Tibial artery (tissue), 4 donors: ENCODE data around the gene DIPK1B.
"Not testable (repeated sequence)": the region's sequence is repeated elsewhere in the genome, so short reads cannot be mapped to it uniquely, and the experiment has no call there.

Source experiments
- DNase-seq, 2 donors: peaks; one replicate each; pipeline ENCODE4 v3.0.0-alpha.2; 2019
- H3K27ac ChIP-seq, 2 donors: fragments of 200-600 bp; sonication (generic) in 1 of 2; 1 replicate in 1 of 2; 2 replicates in 1 of 2; pipeline ENCODE4 v1.5.1; 2018 to 2019; ENCODE audit warnings: mild to moderate bottlenecking in 1 of 2
- H3K27me3 ChIP-seq, 2 donors: fragments of 200-600 bp; sonication (generic) in 1 of 2; one replicate each; pipeline versions ENCODE4 v1.5.1 to v1.6.0; 2016 to 2019
- H3K36me3 ChIP-seq, 3 donors: fragments of 200-600 bp; sonication (generic) in 2 of 3; one replicate each; pipeline ENCODE4 v1.5.1; 2016 to 2019; ENCODE audit warnings: mild to moderate bottlenecking in 2 of 3
- H3K4me1 ChIP-seq, 4 donors: fragments of 200-600 bp; sonication (generic) in 2 of 4; 1 replicate in 3 of 4; 2 replicates in 1 of 4; pipeline ENCODE4 v1.5.1; 2016 to 2019
- H3K4me3 ChIP-seq, 2 donors: fragments of 200-600 bp; sonication (generic) in 1 of 2; 1 replicate in 1 of 2; 2 replicates in 1 of 2; pipeline ENCODE4 v1.5.1; 2018 to 2019; ENCODE audit warnings: mild to moderate bottlenecking in 2 of 2
- H3K9me3 ChIP-seq, 3 donors: fragments of 200-600 bp; sonication (generic) in 1 of 3; one replicate each; pipeline ENCODE4 v1.5.1; 2016 to 2019
- intact Hi-C: fragments of 100-400 bp; cut with DNase I; formaldehyde crosslinking; loops from one replicate; pipeline ENCODE4 v1.15.0; 2023; ENCODE audit warnings: low total_unique reads
- TF ChIP-seq, protein P1 (sequence below), 2 experiments: fragments of 200-600 bp in 1 of 2; fragments of 450-650 bp in 1 of 2; IDR thresholded peaks; one replicate each; pipeline ENCODE4 v1.5.1; 2017 to 2019; ENCODE audit warnings: antibody characterized with exemption in 2 of 2, mild to moderate bottlenecking in 1 of 2, moderate library complexity in 1 of 2

DIPK1B gene

GRCh38 chr9:136700959-136701667 is 11.3 kb upstream of the DIPK1B start:
- no peak overlapping the region for H3K27ac ChIP-seq
- no peaks in the 10 kb centered on the region for H3K9me3 ChIP-seq
- intact Hi-C loops: no loop called here

GRCh38 chr9:136701668-136702053 is 10.7 kb upstream of the DIPK1B start:
- Histone ChIP-seq H3K4me1 (no peaks in the 10 kb centered on the region), H3K27ac (no peak overlapping the region)
- DNase-seq: no peak

More at GRCh38 chr9:136700959-136701667, 11.3 kb upstream of the DIPK1B start:
- no peaks in the 10 kb centered on the region for H3K36me3 ChIP-seq
- no peak for DNase-seq
- TF ChIP-seq, protein P1, sequence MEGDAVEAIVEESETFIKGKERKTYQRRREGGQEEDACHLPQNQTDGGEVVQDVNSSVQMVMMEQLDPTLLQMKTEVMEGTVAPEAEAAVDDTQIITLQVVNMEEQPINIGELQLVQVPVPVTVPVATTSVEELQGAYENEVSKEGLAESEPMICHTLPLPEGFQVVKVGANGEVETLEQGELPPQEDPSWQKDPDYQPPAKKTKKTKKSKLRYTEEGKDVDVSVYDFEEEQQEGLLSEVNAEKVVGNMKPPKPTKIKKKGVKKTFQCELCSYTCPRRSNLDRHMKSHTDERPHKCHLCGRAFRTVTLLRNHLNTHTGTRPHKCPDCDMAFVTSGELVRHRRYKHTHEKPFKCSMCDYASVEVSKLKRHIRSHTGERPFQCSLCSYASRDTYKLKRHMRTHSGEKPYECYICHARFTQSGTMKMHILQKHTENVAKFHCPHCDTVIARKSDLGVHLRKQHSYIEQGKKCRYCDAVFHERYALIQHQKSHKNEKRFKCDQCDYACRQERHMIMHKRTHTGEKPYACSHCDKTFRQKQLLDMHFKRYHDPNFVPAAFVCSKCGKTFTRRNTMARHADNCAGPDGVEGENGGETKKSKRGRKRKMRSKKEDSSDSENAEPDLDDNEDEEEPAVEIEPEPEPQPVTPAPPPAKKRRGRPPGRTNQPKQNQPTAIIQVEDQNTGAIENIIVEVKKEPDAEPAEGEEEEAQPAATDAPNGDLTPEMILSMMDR (IDR thresholded peaks at IDR 0.05): no peak
- H3K4me1 ChIP-seq: peaks cover 0 to 4% (median 0%) of the 10 kb centered on the region in 4 donors
- no peak overlapping the region for H3K4me3 ChIP-seq
- peaks cover 0 to 44% of the 10 kb centered on the region in 2 donors for H3K27me3 ChIP-seq

GRCh38 chr9:136703276-136703860 is 9.0 kb upstream of the DIPK1B start:
- no peak for DNase-seq
- Histone ChIP-seq H3K4me1 (no peaks in the 10 kb centered on the region), H3K36me3 (no peaks in the 10 kb centered on the region)

More at GRCh38 chr9:136701668-136702053, 10.7 kb upstream of the DIPK1B start:
- peaks cover 0 to 39% of the 10 kb centered on the region in 2 donors for H3K27me3 ChIP-seq
- H3K9me3 ChIP-seq: no peaks in the 10 kb centered on the region
- TF ChIP-seq, protein P1 (IDR thresholded peaks at IDR 0.05): no peak
- no peak overlapping the region for H3K4me3 ChIP-seq
- H3K36me3 ChIP-seq: no peaks in the 10 kb centered on the region
- intact Hi-C loops: no loop called here

DNA sequence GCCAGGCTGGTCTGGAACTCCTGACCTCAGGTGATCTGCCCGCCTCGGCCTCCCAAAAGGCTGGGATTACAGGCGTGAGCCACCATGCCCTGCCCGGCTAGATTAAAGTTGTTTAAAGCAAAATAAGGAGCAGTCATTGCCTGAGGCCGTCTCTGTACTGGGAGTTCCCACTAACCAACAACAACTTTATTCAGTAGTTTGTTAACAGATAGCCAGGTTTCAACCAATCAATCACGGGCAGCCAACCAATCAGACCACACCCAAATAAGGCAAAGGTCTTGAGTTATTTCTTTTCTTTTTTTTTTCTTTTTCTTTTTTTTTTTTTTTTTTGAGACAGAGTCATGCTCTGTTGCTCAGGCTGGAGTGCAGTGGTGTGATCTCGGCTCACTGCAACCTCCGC is 7.6 kb upstream of the DIPK1B start:
- H3K4me3 ChIP-seq, H3K27ac ChIP-seq, DNase-seq, H3K9me3 ChIP-seq, H3K36me3 ChIP-seq, intact Hi-C loops, H3K4me1 ChIP-seq: not testable (repeated sequence)
- H3K27me3 ChIP-seq: peaks cover 0 to 28% of the 10 kb centered on the region in 2 donors

More at GRCh38 chr9:136703276-136703860, 9.0 kb upstream of the DIPK1B start:
- no peaks in the 10 kb centered on the region for H3K9me3 ChIP-seq
- TF ChIP-seq, protein P1 (IDR thresholded peaks at IDR 0.05): no peak
- peaks cover 0 to 33% of the 10 kb centered on the region in 2 donors for H3K27me3 ChIP-seq
- H3K4me3 ChIP-seq: no peak overlapping the region
- no peak overlapping the region for H3K27ac ChIP-seq
- intact Hi-C loops: no loop called here

- H3K4me1 ChIP-seq: no peaks in the 10 kb centered on the region
These were observed 6.8 kb upstream of the DIPK1B start for GRCh38 chr9:136705564-136705963.

DNA sequence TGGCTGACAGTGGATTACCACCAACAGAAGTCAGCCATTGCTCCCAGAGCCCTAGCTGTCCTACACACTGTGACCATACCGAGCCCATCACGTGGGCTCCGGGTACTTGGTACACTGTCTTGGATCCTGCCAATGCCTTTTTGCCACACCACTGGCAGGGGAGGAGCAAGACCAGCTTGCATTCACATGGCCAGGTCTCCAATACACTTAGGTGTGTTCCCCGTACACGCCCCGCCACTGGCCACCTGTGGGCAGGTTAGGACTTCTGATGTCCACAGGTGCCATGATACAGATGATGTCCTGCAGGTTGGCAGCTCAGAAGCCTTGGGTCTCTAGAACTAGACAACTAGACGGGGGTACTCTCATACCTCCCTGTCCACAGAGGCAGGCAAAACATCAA is 5.4 kb upstream of the DIPK1B start:
- H3K4me1 ChIP-seq: peaks cover 0 to 6% (median 4%) of the 10 kb centered on the region in 4 donors
- no peaks in the 10 kb centered on the region for H3K36me3 ChIP-seq
- TF ChIP-seq, protein P1 (IDR thresholded peaks at IDR 0.05): no peak
- H3K4me3 ChIP-seq: no peak overlapping the region
- H3K27me3 ChIP-seq: peaks cover 0 to 22% of the 10 kb centered on the region in 2 donors
- no peaks in the 10 kb centered on the region for H3K9me3 ChIP-seq
- intact Hi-C loops: no loop called here
- H3K27ac ChIP-seq: no peak overlapping the region
- DNase-seq: no peak

More at GRCh38 chr9:136705564-136705963, 6.8 kb upstream of the DIPK1B start:
- H3K27me3 ChIP-seq: peaks cover 0 to 28% of the 10 kb centered on the region in 2 donors
- no peak overlapping the region for H3K27ac ChIP-seq
- intact Hi-C loops: no loop called here
- H3K4me3 ChIP-seq: no peak overlapping the region
- no peaks in the 10 kb centered on the region for H3K36me3 ChIP-seq
- TF ChIP-seq, protein P1 (IDR thresholded peaks at IDR 0.05): no peak
- no peaks in the 10 kb centered on the region for H3K9me3 ChIP-seq
- no peak for DNase-seq
